Head of caudate nucleus (tissue), 42 donors: Measurements from ENCODE around the gene ITFG2.

Experiments used
- DNase-seq, 42 donors: peaks; one replicate each; pipeline versions ENCODE4 v3.0.0 to v3.0.0-alpha.2; 2020 to 2021; ENCODE audit warnings: mixed read lengths in 7 of 42
- intact Hi-C: fragments of 100-400 bp; cut with DNase I; formaldehyde crosslinking; loops from one replicate; pipeline ENCODE4 v1.15.0; 2022

ITFG2 gene

DNA sequence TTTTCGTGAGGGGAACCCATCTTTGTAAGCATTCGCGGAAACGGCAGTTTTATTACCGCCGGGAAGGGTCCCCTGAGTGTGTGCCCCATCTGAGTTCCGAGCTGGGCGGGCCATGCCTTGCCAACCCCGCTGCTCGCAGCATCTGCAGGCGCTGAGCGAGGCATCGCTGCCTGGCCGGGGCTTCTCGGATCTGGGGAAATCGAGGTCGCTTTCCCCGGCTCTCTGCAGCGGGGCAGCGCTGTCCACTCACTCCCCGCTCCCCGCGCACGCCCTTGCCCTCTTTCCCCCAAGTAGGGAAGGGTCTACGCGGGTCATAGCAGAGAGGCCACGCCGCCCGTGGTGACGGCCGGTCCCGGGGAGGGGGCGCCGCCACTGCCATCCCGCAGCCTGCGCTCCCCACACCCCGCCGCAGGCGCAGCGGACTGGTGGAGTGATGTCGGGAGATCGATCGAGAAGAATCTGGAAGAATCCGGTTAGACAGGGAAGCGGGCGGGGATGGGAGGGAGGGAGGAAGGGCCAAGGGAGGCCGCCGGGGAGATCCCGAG, 18.2 kb upstream of the ITFG2 start:
- peak in 17 of 42 donors; percentile 15 to 92 (median 38) for DNase-seq
- intact Hi-C loops = loop anchor here (2.0 to 10.0 kb wide), 2 partner anchors 19 to 81 kb away; partner anchors contain the start of genes FOXM1, ITFG2 and RHNO1

DNA sequence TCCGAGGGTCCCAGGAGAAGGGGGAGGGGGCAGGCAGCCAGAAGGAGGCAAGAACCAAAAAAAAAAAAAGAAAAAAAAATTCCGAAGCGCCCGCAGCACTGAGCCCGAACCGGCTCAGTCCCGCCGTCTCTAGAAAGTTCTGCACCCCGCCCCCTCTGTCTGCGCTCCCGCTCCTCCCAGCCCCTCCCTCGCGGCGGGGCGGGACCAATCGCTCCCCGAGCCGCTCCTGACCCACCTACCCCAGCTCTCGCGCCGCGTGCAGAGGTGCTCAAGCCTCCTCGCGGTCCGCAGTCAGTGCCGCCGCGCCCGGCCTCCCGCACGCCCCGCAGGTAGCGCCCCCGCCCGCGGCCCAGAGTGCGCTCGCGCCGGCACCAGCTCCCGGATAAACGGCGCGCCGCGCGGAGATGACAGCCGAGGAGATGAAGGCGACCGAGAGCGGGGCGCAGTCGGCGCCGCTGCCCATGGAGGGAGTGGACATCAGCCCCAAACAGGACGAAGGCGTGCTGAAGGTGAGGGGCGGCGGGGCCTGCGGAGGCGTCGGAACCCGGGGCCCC, 17.7 kb upstream of the ITFG2 start, which contains the start of gene FKBP4:
TSS of gene FKBP4 (plus strand) at position 235 of the 554 bp plus-strand sequence. CDS start at position 405, 170 bp downstream.
- intact Hi-C loops = loop anchor here (2.0 to 10.0 kb wide), 2 partner anchors 18 to 80 kb away; partner anchors contain the start of genes FOXM1, ITFG2 and RHNO1
- DNase-seq = peak; percentile 82 to 99 (median 96)

DNA sequence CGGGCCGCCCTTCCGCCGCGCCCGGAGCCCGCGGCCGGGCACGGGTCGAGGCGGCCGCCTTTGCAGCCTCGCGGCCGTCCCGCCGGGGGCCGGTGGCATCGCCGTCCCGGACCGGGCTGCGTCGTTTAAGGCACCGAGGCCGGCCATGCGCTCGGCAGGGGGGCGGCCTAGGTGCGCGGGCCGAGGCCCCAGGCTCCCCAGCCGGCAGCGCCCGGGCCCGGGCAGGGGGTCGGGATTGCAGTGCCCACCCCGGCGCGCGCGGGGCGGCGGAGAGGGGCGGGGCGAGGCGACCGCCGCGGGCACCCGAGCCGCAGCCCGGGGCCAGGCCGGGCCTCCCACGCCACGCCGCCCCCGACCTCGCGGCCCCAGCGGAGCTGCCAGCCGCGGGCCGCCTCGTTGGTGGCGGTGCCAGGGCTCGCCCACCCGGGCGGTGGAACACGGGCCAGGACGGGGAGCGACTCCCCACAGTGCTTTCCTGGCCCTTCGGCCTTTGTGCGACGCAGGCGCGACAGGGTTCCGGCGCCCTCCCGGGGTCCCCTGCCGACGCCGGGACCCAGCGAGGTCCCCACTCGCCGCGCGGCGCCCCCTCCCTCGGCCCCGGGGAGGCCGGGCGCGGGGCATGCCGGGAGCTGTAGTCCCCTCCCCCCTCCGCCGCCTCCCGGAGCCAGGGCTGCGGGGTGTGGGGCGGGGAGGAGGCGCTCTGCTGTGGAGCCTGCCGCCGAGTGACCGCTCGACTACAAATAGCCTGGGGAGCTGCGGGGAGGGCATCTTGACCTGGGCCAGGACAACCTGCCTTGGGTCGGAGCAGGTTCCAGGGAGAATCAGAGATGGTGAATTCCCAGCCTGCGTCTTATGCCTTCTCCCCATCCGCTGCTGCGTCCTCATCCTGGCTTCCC, 16.9 kb upstream of the ITFG2 start:
- peak; percentile 48 to 95 (median 89) for DNase-seq
- intact Hi-C loops = loop anchor here (2.0 to 10.0 kb wide), 2 partner anchors 17 to 79 kb away; partner anchors contain the start of genes FOXM1, ITFG2 and RHNO1

DNA sequence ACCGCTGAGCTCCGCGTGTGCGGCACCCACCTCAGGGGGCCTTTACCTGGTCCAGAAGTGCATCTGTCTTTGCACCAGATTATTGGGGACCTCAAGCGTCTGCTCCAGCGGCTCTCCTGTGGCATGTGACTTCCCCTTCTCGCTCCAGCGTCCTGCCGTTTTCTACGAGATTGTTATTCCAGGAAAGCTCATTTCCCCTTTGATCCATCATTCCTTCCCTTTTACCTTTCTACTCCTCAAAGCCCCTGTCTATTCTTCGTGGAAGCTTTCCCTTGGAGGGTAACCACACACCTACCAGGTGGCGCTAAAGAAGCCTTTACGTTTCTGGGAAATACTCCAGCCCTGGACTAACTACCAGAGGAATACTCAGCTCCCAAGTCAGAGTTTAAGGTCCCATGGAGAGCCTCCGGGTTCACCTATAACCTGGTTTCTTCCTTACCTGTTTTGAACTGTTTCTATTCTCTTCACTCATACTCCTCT, 16.2 kb upstream of the ITFG2 start:
- intact Hi-C loops = loop anchor here (10.0 kb wide), 1 partner anchor 79 kb away; the partner anchor contains the start of genes FOXM1 and RHNO1
- peak in 4 of 42 donors; percentile 5 to 39 (median 22) for DNase-seq

DNA sequence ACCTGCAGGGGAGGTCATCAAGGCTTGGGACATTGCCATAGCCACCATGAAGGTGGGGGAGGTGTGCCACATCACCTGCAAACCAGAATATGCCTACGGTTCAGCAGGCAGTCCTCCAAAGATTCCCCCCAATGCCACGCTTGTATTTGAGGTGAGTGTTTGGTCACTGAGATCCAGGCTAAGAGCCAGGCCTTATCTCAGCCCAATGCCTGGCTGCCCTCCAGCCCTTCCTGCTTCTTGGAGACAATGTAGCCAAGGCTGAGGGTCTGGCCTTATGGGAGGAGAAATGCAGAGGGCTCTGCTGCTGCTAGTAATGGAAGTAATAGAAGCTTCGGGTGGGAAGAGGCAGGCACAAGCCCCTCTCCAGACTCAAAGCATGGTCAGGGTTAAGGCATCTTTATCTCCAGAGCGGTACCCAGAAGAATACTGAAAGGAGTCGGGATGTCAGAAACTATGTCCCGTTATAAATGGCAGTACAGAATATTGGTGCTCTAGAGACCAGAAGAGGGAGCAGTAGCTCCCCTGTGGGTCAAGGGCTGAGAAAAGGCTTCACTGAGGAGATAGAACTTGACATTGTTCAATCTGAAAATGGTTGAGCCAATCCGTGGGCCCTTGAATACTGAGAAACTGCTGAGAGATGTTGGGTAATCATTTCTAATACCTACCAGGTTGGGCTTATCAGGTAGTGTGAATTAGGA, 14.6 kb upstream of the ITFG2 start:
- intact Hi-C loops = loop anchor here (10.0 kb wide), 1 partner anchor 77 kb away; the partner anchor contains the start of genes FOXM1 and RHNO1
- no peak for DNase-seq

DNA sequence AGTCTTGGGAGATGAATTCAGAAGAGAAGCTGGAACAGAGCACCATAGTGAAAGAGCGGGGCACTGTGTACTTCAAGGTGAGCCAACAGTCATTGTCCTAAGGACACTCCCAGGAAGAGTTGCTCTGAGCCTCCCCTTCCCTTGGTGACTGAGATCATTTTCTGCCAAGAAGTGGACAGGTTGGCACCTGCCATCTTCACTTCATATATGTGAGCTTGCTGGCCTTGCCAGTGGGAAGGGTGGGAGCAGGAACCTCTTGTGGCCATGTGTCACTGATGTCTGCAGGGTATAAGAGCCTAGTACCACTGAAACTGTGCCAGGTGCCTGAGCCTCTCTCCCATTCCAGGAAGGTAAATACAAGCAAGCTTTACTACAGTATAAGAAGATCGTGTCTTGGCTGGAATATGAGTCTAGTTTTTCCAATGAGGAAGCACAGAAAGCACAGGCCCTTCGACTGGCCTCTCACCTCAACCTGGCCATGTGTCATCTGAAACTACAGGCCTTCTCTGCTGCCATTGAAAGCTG, 12.4 kb upstream of the ITFG2 start:
- intact Hi-C loops = no loop called here
- no peak for DNase-seq

DNA sequence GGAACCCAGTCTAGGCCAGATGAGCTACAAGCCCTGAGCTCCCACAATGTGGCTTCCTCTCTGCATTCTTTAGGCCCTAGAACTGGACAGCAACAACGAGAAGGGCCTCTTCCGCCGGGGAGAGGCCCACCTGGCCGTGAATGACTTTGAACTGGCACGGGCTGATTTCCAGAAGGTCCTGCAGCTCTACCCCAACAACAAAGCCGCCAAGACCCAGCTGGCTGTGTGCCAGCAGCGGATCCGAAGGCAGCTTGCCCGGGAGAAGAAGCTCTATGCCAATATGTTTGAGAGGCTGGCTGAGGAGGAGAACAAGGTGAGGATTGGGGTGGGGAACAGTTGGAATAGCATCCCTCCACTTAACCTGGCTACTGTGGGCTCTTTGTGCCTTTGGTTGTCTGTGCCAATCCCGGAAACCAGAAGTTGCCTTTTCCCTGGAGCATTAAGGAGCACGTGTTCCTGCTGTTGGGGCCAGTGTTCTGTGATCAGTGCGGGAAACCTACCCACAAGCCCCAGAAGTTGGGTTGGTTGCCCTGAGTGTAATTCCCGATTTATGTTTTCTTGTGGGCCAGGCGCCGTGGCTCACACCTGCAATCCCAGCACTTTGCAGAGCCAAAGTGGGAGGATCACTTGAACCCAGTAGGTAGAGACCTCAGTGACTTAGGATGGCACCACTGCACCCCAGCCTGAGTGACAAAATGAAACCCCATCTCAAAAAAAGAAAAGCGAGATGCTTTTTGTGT, 11.3 kb upstream of the ITFG2 start:
- peak in 1 of 42 donors; percentile 52 for DNase-seq
- intact Hi-C loops = no loop called here

DNA sequence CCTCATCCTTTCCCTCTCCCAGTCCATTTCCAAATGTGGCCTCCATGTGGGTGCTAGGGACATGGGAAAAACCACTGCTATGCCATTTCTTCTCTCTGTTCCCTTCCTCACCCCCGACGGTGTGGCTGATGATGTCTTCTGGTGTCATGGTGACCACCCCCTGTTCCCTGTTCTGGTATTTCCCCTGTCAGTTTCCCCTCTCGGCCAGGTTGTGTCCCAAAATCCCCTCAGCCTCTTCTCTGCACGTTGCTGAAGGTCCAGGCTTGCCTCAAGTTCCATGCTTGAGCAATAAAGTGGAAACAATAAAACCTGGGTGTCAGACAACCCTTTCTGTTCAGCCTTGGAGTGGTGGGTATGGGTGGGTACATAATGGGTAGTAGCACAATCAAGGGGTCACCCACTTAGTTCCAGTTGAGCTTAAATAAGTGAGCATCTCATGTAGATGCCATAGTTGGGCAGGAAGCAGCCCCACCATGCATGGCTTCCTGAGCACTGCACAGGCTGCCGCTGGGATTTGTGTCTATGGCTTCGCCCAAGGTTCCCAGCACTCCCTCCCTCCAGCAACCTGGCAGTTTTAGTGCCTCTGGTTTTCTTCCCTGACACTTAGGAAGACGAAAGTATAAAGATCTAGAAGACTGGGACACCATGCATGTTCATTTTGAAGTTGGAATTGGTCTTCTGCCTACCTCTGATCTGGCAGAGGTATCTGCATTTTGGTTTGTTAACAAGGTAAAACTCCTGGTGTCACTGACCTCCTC, 8.7 kb upstream of the ITFG2 start:
- no peak for DNase-seq
- intact Hi-C loops = no loop called here

DNA sequence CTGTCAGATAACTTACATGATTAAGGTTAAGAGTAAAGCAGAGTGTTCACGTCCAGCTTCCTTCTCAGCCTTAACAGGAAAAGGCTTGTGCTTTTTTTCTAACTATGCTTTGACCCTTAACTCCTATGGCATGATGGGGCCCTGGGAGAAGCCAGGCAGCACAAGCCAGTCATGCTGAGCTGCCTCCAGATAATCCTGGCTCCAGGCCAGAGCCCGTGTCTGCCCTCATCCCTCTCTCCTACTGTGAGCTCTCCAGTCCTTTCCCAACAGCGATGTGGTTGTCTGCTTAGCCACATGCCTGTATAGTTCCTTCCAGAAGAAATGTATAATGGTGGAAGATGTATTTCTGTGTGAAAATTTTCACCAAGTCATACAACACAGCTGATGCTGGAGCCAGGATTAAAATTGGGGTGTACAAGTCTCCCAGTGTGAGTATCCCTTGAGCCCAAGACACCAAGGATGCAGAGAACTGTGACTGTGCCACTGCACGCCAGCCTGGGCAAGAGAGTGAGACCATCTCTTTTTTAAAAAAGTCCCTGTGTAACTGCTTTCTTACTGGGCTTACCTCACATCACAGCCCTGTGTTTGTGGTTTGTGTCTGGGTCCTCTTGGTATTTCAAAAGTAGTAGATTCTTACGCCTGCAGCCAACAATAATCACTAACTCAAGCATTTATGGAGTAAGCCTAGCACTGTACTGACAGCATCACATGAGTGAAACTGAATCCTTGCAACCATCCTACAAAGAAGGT, 7.9 kb upstream of the ITFG2 start:
- intact Hi-C loops = no loop called here
- DNase-seq = peak in 27 of 42 donors; percentile 20 to 78 (median 46)

DNA sequence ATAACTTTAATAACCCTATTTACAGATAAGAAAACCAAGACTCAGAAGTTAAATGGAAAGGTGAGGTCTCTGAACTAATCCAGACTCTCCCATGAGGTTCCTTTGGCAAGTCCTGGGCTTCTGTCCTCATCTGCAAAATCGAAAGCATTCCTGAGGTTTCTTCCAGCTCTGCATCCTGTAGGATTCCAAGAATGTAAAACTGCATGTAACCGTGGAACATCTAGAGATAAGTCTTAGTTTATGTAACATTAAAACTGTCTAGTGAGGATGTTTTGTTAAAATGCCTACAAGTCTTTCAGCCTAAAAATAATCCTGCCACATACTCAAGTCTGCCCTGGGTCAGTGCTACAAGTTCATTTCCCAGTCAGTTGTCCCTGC, 7.3 kb upstream of the ITFG2 start:
- intact Hi-C loops = no loop called here
- no peak for DNase-seq

DNA sequence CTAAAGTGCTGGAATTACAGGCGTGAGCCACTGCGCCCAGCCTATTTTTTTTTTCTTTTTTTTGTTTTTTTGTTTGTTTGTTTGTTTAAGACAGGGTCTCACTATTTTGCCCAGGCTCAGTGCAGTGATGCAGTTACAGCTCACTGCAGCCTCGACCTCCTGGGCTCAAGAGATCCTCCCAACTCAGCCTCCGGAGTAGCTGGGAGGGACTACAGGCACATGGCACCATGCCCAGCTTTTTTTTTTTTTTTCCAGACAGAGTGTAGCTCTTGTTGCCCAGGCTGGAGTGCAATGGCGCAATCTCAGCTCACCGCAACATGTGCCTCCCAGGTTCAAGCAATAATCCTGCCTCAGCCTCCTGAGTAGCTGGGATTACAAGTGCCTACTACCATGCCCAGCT, 5.8 kb upstream of the ITFG2 start:
- intact Hi-C loops = no loop called here
- DNase-seq = no peak

DNA sequence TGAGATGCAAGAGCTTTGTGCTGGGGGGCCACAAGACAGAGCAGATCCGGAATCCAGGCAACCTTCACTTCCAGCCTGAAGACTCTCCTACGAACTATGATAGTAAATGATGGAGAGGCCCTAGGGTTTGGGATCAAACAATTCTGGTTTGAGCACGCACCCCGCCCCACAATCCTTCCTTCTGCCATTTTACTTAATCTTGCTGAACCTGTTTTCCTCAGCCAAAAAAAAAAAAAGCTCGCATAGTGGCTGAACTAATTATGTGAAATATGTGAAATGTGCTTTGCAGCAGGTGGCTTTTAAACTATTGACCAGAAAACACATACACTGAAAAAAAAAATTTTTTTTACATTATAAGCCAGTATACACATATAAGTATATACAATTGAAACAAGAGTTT, 667 bp upstream of the ITFG2 start:
- intact Hi-C loops = loop anchor here (2.0 kb wide), 1 partner anchor 17 kb away; the partner anchor contains the start of gene FKBP4
- DNase-seq = no peak

DNA sequence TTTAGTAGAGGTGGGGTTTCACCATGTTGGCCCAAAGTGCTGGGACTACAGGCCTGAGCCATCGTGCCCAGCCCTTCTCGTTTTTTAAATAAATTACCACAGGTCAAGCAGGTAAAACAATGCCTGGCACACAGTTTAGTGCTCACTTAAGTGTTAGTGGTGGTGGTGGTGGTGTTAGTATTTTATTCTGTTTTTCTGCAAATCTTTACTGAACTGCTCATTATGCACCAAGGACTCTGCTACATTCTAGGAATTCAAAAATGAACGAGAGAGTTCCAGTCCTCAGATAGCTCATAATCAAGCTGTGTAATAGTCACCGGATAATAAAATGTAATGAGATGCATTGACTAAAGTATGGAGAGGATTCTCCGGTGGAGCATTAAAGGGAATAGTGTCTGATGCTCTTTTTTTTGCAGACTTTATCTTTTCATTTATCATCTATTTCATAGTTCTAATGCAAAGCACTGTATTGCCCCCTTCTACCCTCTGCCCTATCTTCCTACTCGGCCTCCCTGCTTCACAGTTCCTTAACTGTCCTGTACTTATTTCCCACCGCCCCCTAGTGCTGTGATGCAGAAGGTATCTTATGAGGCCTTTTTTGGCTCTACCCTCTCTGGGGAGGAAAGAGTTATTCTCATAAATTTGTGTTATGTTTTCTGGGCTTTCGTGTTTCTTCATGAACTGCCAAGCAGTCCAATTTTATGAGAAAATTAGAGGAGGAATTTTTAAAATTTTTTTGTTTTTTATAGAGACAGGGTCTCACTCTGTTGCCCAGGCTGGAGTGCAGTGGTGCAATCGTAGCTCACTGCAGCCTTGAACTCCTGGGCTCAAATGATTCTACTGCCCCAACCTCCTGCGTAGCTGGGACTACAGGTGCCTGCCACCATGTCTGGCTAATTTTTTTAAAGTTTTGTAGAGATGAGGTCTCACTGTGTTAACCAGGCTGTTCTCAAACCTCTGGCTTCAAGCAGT, 1.0 kb downstream of the ITFG2 start:
- DNase-seq = peak in 30 of 42 donors; percentile 18 to 78 (median 46)
- intact Hi-C loops = loop anchor here (2.0 kb wide), 1 partner anchor 19 kb away; the partner anchor contains the start of gene FKBP4

DNA sequence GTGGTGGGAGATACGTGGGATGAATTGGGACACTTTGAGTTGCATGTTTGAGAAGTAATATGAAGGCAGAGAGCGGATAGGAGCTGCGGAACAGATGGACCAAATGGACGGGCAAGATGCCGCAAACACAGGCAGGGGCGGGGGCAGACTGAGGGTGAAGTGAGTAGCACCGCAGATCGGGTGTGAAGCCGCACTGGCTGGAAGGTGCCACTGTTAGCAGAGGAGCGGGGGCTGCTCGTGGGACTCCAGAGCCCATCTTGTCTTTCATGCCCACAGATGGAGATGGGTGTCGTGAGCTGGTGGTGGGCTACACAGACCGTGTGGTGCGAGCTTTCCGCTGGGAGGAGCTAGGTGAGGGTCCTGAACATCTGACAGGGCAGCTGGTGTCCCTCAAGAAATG, 7.3 kb downstream of the ITFG2 start:
- DNase-seq = no peak
- intact Hi-C loops = no loop called here

DNA sequence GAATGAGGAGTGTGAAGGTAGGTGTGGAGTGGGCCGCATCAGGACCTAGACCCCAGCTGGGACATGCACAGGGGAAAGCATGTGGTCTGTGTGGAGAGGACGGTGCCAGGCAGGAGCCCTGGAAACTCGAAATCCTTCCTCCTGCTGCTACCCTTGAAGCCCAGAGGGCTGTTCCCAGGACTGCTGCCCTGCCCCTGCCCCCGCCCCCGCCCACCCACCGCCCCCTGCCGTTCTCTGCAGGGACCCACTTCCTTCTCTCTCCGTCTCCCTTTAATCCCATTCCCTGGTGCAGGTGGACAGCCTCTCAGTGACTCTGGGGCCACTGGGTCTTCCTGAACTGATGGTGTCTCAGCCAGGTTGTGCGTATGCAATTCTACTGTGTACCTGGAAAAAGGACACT, 8.0 kb downstream of the ITFG2 start:
- intact Hi-C loops = no loop called here
- DNase-seq = no peak
